H1 (cell line): ENCODE measurements around the gene CEACAM16. TPM values are rescaled to one million over a fixed set of nuclear protein-coding genes. Genes with fewer than 3 reads are reported as not detected.

Source experiments
- CTCF ChIA-PET: fragments of 300-600 bp; sonication (Branson Sonifier 250); formaldehyde crosslinking; loops from one replicate; lab custom pipeline; 2021; ENCODE audit not compliant: partially characterized antibody; lab: Charles Lee
- POLR2A ChIA-PET: fragments of 300-600 bp; sonication (Branson Sonifier 250); formaldehyde crosslinking; loops from one replicate; lab custom pipeline; 2021; ENCODE audit warnings: inconsistent platforms; ENCODE audit not compliant: partially characterized antibody; lab: Charles Lee
- DNase-seq, 2 experiments: peaks; one replicate each; pipeline versions ENCODE4 v3.0.0 to v3.0.0-alpha.2; 2010 to 2022; ENCODE audit warnings: low spot score in 2 of 2, low read depth in 1 of 2, mixed read lengths in 1 of 2
- FAIRE-seq: peaks from 2 replicates; lab custom pipeline; 2011; peaks lifted over from hg19 to GRCh38; lab: Jason Lieb, UNC
- H2AFZ ChIP-seq: 2 replicates; pipeline ENCODE4 v1.8.1; 2012; ENCODE audit warnings: low read length, inconsistent platforms
- H2AK5ac ChIP-seq: 2 replicates; pipeline ENCODE4 v1.6.1; 2013; ENCODE audit warnings: low read depth, low read length
- H2BK120ac ChIP-seq: replicated peaks from 2 replicates; pipeline ENCODE3; 2013; ENCODE audit warnings: low read depth, low read length, inconsistent platforms
- H2BK12ac ChIP-seq: 2 replicates; pipeline ENCODE4 v1.6.1; 2013; ENCODE audit warnings: low read depth, low read length
- H2BK15ac ChIP-seq: 2 replicates; pipeline ENCODE4 v1.6.1; 2013; ENCODE audit warnings: low read length
- H2BK20ac ChIP-seq: 2 replicates; pipeline ENCODE4 v1.6.1; 2013; ENCODE audit warnings: low read length
- H2BK5ac ChIP-seq: 2 replicates; pipeline ENCODE4 v1.6.1; 2013; ENCODE audit warnings: low read depth, low read length
- H3K14ac ChIP-seq: 2 replicates; pipeline ENCODE4 v1.6.1; 2013; ENCODE audit warnings: inconsistent platforms; ENCODE audit not compliant: insufficient read length
- H3K18ac ChIP-seq: 2 replicates; pipeline ENCODE4 v1.6.1; 2013; ENCODE audit warnings: low read length; ENCODE audit errors: extremely low read depth
- H3K23ac ChIP-seq: 2 replicates; pipeline ENCODE4 v1.6.1; 2013; ENCODE audit warnings: inconsistent platforms; ENCODE audit not compliant: insufficient read length
- H3K23me2 ChIP-seq: 2 replicates; pipeline ENCODE4 v1.6.1; 2013; ENCODE audit warnings: low read depth, low read length
- H3K27ac ChIP-seq: 2 replicates; pipeline ENCODE4 v1.6.1; 2011; ENCODE audit warnings: low read depth, low read length, inconsistent platforms
- H3K27me3 ChIP-seq, 4 experiments: replicated peaks in 1 of 4; 1 replicate in 1 of 4; 2 replicates in 3 of 4; pipeline versions ENCODE4 v1.6.1 to v1.8.1; 2011 to 2013; ENCODE audit warnings: low read length in 3 of 4, mild to moderate bottlenecking in 3 of 4, inconsistent platforms in 2 of 4, mixed read lengths in 2 of 4, moderate library complexity in 1 of 4; ENCODE audit not compliant: control insufficient read depth in 3 of 4, insufficient read depth in 3 of 4; ENCODE audit errors: extremely low read depth in 1 of 4
- H3K36me3 ChIP-seq, 4 experiments: 2 replicates each; pipeline versions ENCODE4 v1.6.1 to v1.8.1; 2011 to 2013; ENCODE audit warnings: mild to moderate bottlenecking in 4 of 4, low read length in 3 of 4, moderate library complexity in 2 of 4, control low read depth in 1 of 4, inconsistent platforms in 1 of 4; ENCODE audit not compliant: insufficient read depth in 4 of 4, control insufficient read depth in 2 of 4
- H3K4ac ChIP-seq: replicated peaks from 2 replicates; pipeline ENCODE3; 2013; ENCODE audit warnings: low read length, low read depth, mixed read lengths, inconsistent platforms; ENCODE audit not compliant: insufficient read length
- H3K4me1 ChIP-seq, 4 experiments: replicated peaks in 1 of 4; 1 replicate in 1 of 4; 2 replicates in 3 of 4; pipeline versions ENCODE4 v1.6.1 to v1.8.1; 2011 to 2013; ENCODE audit warnings: low read length in 3 of 4, inconsistent platforms in 2 of 4, mixed read lengths in 1 of 4; ENCODE audit not compliant: insufficient read depth in 4 of 4, control insufficient read depth in 3 of 4
- H3K4me2 ChIP-seq, 2 experiments: 2 replicates each; pipeline versions ENCODE4 v1.6.1 to v1.8.1; 2011 to 2013; ENCODE audit warnings: low read depth in 2 of 2, low read length in 2 of 2, control low read depth in 1 of 2, inconsistent platforms in 1 of 2, mild to moderate bottlenecking in 1 of 2; ENCODE audit not compliant: insufficient read depth in 1 of 2
- H3K4me3 ChIP-seq, 4 experiments: fragments of 200-600, 300-600 bp in 1 of 4; sonication (generic), shearing (Covaris generic), sonication (Bioruptor Twin) in 1 of 4; 2 replicates each; pipeline versions ENCODE4 v1.5.1 to v1.8.1; 2011 to 2016; ENCODE audit warnings: low read length in 4 of 4, low read depth in 3 of 4, control low read depth in 2 of 4, inconsistent platforms in 2 of 4, mild to moderate bottlenecking in 2 of 4, mixed read lengths in 1 of 4, moderate library complexity in 1 of 4; ENCODE audit not compliant: insufficient read depth in 2 of 4; ENCODE audit errors: extremely low read depth in 1 of 4
- H3K56ac ChIP-seq: replicated peaks from 2 replicates; pipeline ENCODE3; 2013; ENCODE audit warnings: low read depth, mild to moderate bottlenecking, mixed read lengths, low read length, inconsistent platforms; ENCODE audit not compliant: insufficient read length
- H3K79me1 ChIP-seq: 2 replicates; pipeline ENCODE4 v1.6.1; 2013; ENCODE audit warnings: low read depth, low read length, control low read depth
- H3K79me2 ChIP-seq, 2 experiments: 2 replicates each; pipeline versions ENCODE4 v1.6.1 to v1.8.1; 2012 to 2013; ENCODE audit warnings: low read length in 2 of 2, mild to moderate bottlenecking in 2 of 2, inconsistent platforms in 1 of 2; ENCODE audit not compliant: insufficient read depth in 2 of 2, control insufficient read depth in 1 of 2
- H3K9ac ChIP-seq, 4 experiments: replicated peaks in 1 of 4; 1 replicate in 1 of 4; 2 replicates in 3 of 4; pipeline versions ENCODE4 v1.6.1 to v1.8.1; 2011 to 2013; ENCODE audit warnings: low read depth in 3 of 4, low read length in 3 of 4, control low read depth in 2 of 4, mild to moderate bottlenecking in 2 of 4, moderate library complexity in 2 of 4, inconsistent platforms in 1 of 4; ENCODE audit errors: extremely low read depth in 1 of 4
- H3K9me3 ChIP-seq, 2 experiments: 2 replicates each; pipeline versions ENCODE4 v1.6.1 to v1.8.1; 2012 to 2013; ENCODE audit warnings: mild to moderate bottlenecking in 2 of 2, moderate library complexity in 2 of 2, control low read depth in 1 of 2, inconsistent platforms in 1 of 2, low read depth in 1 of 2, low read length in 1 of 2, mixed read lengths in 1 of 2; ENCODE audit not compliant: insufficient read depth in 2 of 2
- H4K20me1 ChIP-seq, 2 experiments: replicated peaks in 1 of 2; 2 replicates each; pipeline versions ENCODE3 to v1.8.1; 2011 to 2013; ENCODE audit warnings: inconsistent platforms in 2 of 2, low read length in 2 of 2, mild to moderate bottlenecking in 1 of 2; ENCODE audit not compliant: insufficient read depth in 2 of 2, control insufficient read depth in 1 of 2
- H4K5ac ChIP-seq: 2 replicates; pipeline ENCODE4 v1.6.1; 2013; ENCODE audit warnings: low read length, low read depth, mixed read lengths, inconsistent platforms; ENCODE audit not compliant: insufficient read length
- H4K8ac ChIP-seq: 2 replicates; pipeline ENCODE4 v1.8.0; 2013; ENCODE audit warnings: mild to moderate bottlenecking, moderate library complexity, low read length, inconsistent platforms; ENCODE audit not compliant: insufficient read depth; ENCODE audit errors: extremely low read depth
- H4K91ac ChIP-seq: replicated peaks from 2 replicates; pipeline ENCODE3; 2013; ENCODE audit warnings: low read length, mixed read lengths, inconsistent platforms; ENCODE audit not compliant: insufficient read length
- CEBPB ChIP-seq: IDR thresholded peaks from 2 replicates; pipeline ENCODE4 v1.6.1; 2012; ENCODE audit warnings: low read depth, low read length
- WGBS, 2 experiments: shearing (Covaris generic) in 1 of 2; methylation state at CpG; one replicate each; pipeline versions ENCODE4 v1.1.6 to v1.1.7; 2013 to 2015; ENCODE audit warnings: low lambda C conversion rate in 2 of 2, mixed read lengths in 2 of 2, inconsistent platforms in 1 of 2, low coverage in 1 of 2, missing lambda C conversion rate in 1 of 2; ENCODE audit not compliant: insufficient replicate concordance in 2 of 2, insufficient coverage in 1 of 2, insufficient read length in 1 of 2; ENCODE audit errors: extremely low coverage in 1 of 2, missing lambda C conversion rate in 1 of 2; 5-methylcytosine and 5-hydroxymethylcytosine counted together
- polyA plus RNA-seq, 7 experiments: library from polyadenylated mRNA; depleted of rRNA in 3 of 7; stranded (reverse) in 5 of 7; unstranded in 2 of 7; fragments of >200 nt in 5 of 7; fragments of 200-250 nt in 2 of 7; gene quantifications; 1 replicate in 5 of 7; 2 replicates in 1 of 7; 4 replicates in 1 of 7; pipeline versions ENCODE4 v1.2.1 to v1.2.3, GENCODE V29; 2011 to 2013; ENCODE audit warnings: missing spikeins in 2 of 7, mixed read lengths in 2 of 7
- total RNA-seq: library from RNA; stranded (reverse); fragmentation: NEBNext Ultra II Directional; extraction: Animal tissue kit (Norgen Biotek cat#: 25700); gene quantifications from 2 replicates; pipeline ENCODE4 v1.2.1, GENCODE V29; 2021

The CEACAM16 gene
- total and polyA plus RNA-seq, 2 of the 8 experiments (the other 6 are each of a cell fraction or from before 2014, with no cell fraction given): not detected

- peaks cover 6 to 20% (median 15%) of the 10 kb centered on the region in 4 experiments for H3K27me3 ChIP-seq
- peak overlapping the region; percentile 61 for H4K91ac ChIP-seq
- FAIRE-seq (no peak), DNase-seq (no peak)
- H2BK15ac ChIP-seq: no peak overlapping the region
- H3K14ac ChIP-seq: no peak overlapping the region
- WGBS, 2 experiments: 55% methylated on average over 9 of the region's 13 CpGs; no CpG with 5 or more reads in 1 of the 2 experiments
- CTCF ChIA-PET: interaction anchor here (0.9 to 9.4 kb wide), 8 partner anchors 10 to 104 kb away, joined by 3 to 91 read pairs (median 7); partner anchors contain the start of gene NECTIN2
- 0 out of 4 replicates have a peak overlapping the region, but pooled peaks of 1 of the 2 experiments have one; percentile 33 for H3K4me2 ChIP-seq
- H3K9me3 ChIP-seq: no peaks in the 10 kb centered on the region
- H2BK120ac ChIP-seq: no peak overlapping the region
- H2AK5ac ChIP-seq: no peak overlapping the region
- POLR2A ChIA-PET: no interaction called here
- no peak overlapping the region for H3K56ac ChIP-seq
- H4K5ac ChIP-seq: no peak overlapping the region
- no peaks in the 10 kb centered on the region for H3K79me1 ChIP-seq
- H3K23me2 ChIP-seq: peaks cover 3% of the 10 kb centered on the region; the same call in 1 of the 2 replicates
- no peak overlapping the region for H3K4ac ChIP-seq
- H4K20me1 ChIP-seq: no peaks in the 10 kb centered on the region
- peak overlapping the region; percentile 80; the same call in 1 of the 2 replicates for H2BK20ac ChIP-seq
- H2BK12ac ChIP-seq: 0 out of 2 replicates have a peak overlapping the region, but pooled peaks have one; percentile 68
- H3K79me2 ChIP-seq: no peaks in the 10 kb centered on the region
- H2AFZ ChIP-seq: peak overlapping the region; percentile 40; the same call in 1 of the 2 replicates
- H2BK5ac ChIP-seq: peak overlapping the region; percentile 78; the same call in 1 of the 2 replicates
- no peak overlapping the region; the same call in 1 of the 2 replicates for H3K18ac ChIP-seq
- H3K27ac ChIP-seq: no peak overlapping the region
- H3K23ac ChIP-seq: no peak overlapping the region
- H4K8ac ChIP-seq: peak overlapping the region; percentile 62; the same call in 1 of the 2 replicates
- H3K36me3 ChIP-seq: no peaks in the 10 kb centered on the region
- H3K4me1 ChIP-seq: peaks cover 0 to 4% (median 2%) of the 10 kb centered on the region in 4 experiments; a peak in 4 of 7 replicates
- H3K9ac ChIP-seq: no peak overlapping the region
- no peak overlapping the region for H3K4me3 ChIP-seq
- peak; percentile 97 for TF ChIP-seq CEBPB
Observed at GRCh38 chr19:44741841-44742329, 42.9 kb downstream of the CEACAM16 start.
